HepG2 (cell line): ENCODE measurements around the gene NDUFS2. TPM values are rescaled to one million over a fixed set of nuclear protein-coding genes. Genes with fewer than 3 reads are reported as not detected.

Experiments used
- FIP1L1 ChIP-seq: fragments of 200-400 bp; formaldehyde crosslinking; IDR thresholded peaks from 2 replicates; pipeline ENCODE4 v1.6.1; 2018; ENCODE audit warnings: low read depth, mild to moderate bottlenecking, low read length, moderate library complexity, borderline replicate concordance; ENCODE audit not compliant: insufficient read depth
- FOXK2 ChIP-seq: fragments of 450-650 bp; IDR thresholded peaks from 2 replicates; pipeline ENCODE4 v1.6.1; 2016
- HDAC2 ChIP-seq: sonication (generic); formaldehyde crosslinking; IDR thresholded peaks from 2 replicates; pipeline ENCODE4 v1.4.0; 2020; ENCODE audit warnings: missing genetic modification reagents
- IKZF5 ChIP-seq: IDR thresholded peaks from 2 replicates; pipeline ENCODE4 v1.6.1; 2018; ENCODE audit warnings: missing genetic modification reagents, mild to moderate bottlenecking, missing compliant biosample characterization
- IRX3 ChIP-seq: sonication (generic); formaldehyde crosslinking; IDR thresholded peaks from 2 replicates; pipeline ENCODE4 v1.8.1; 2023; ENCODE audit warnings: mild to moderate bottlenecking, low read depth, missing genetic modification reagents, borderline replicate concordance
- MXD4 ChIP-seq: IDR thresholded peaks from 2 replicates; pipeline ENCODE4 v1.6.1; 2016; ENCODE audit warnings: mild to moderate bottlenecking, missing biosample characterization, missing genetic modification reagents
- NFIB ChIP-seq: sonication (generic); formaldehyde crosslinking; IDR thresholded peaks from 2 replicates; pipeline ENCODE4 v1.9.0; 2021; ENCODE audit warnings: missing genetic modification reagents, mild to moderate bottlenecking, borderline replicate concordance
- PBX3 ChIP-seq: sonication (generic); formaldehyde crosslinking; IDR thresholded peaks from 2 replicates; pipeline ENCODE4 v1.8.1; 2023; ENCODE audit warnings: missing genetic modification reagents, inconsistent platforms, borderline replicate concordance
- PRDM4 ChIP-seq: sonication (generic); formaldehyde crosslinking; IDR thresholded peaks from 2 replicates; pipeline ENCODE4 v1.9.0; 2021; ENCODE audit warnings: missing genetic modification reagents, borderline replicate concordance
- SIX1 ChIP-seq: sonication (generic); formaldehyde crosslinking; IDR thresholded peaks from 2 replicates; pipeline ENCODE4 v1.4.0; 2020; ENCODE audit warnings: missing genetic modification reagents, borderline replicate concordance
- TOPORS ChIP-seq: sonication (generic); formaldehyde crosslinking; IDR thresholded peaks from 2 replicates; pipeline ENCODE4 v1.8.0; 2023; ENCODE audit warnings: mild to moderate bottlenecking, missing genetic modification reagents
- ZNF256 ChIP-seq: sonication (generic); formaldehyde crosslinking; conservative IDR thresholded peaks from 2 replicates; pipeline ENCODE4 v1.4.0; 2020; ENCODE audit warnings: missing genetic modification reagents
- ZNF337 ChIP-seq: sonication (generic); formaldehyde crosslinking; IDR thresholded peaks from 2 replicates; pipeline ENCODE4 v1.5.1; 2020; ENCODE audit warnings: missing genetic modification reagents, low read depth, mild to moderate bottlenecking, borderline replicate concordance
- ZNF33A ChIP-seq: sonication (generic); formaldehyde crosslinking; IDR thresholded peaks from 2 replicates; pipeline ENCODE4 v1.5.1; 2020; ENCODE audit warnings: missing genetic modification reagents, mild to moderate bottlenecking, moderate library complexity, borderline replicate concordance
- ZNF644 ChIP-seq: IDR thresholded peaks from 2 replicates; pipeline ENCODE4 v1.6.1; 2016; ENCODE audit warnings: low read depth
- ZNF674 ChIP-seq: sonication (generic); formaldehyde crosslinking; IDR thresholded peaks from 2 replicates; pipeline ENCODE4 v1.5.0; 2020; ENCODE audit warnings: low read depth, mild to moderate bottlenecking, missing genetic modification reagents
- ZNF781 ChIP-seq: sonication (generic); formaldehyde crosslinking; IDR thresholded peaks from 2 replicates; pipeline ENCODE4 v1.5.1; 2020; ENCODE audit warnings: borderline replicate concordance, mild to moderate bottlenecking, missing genetic modification reagents; ENCODE audit errors: not compliant biosample characterization
- ZNF792 ChIP-seq: IDR thresholded peaks from 2 replicates; pipeline ENCODE4 v1.6.1; 2016
- ZSCAN30 ChIP-seq: sonication (generic); formaldehyde crosslinking; IDR thresholded peaks from 2 replicates; pipeline ENCODE4 v1.5.0; 2020; ENCODE audit warnings: mild to moderate bottlenecking, missing genetic modification reagents
- polyA plus RNA-seq, 8 experiments: library from polyadenylated mRNA; depleted of rRNA in 3 of 8; stranded (reverse) in 7 of 8; unstranded in 1 of 8; fragments of >200 nt; fragmentation: Illumina TruSeq in 4 of 8; extraction: Trizol in 4 of 8; gene quantifications; 2 replicates each; pipeline versions ENCODE4 v1.2.1 to v1.2.3, GENCODE V29; 2011 to 2016; ENCODE audit warnings: low read depth in 4 of 8, missing spikeins in 1 of 8, mixed read lengths in 1 of 8; ENCODE audit not compliant: insufficient read depth in 1 of 8
- total RNA-seq, 5 experiments: library from RNA; depleted of rRNA; stranded (reverse); fragments of >200 nt; fragmentation: Illumina TruSeq; extraction: Trizol; gene quantifications; 2 replicates each; pipeline ENCODE4 v1.2.3, GENCODE V29; 2016; ENCODE audit warnings: low read depth in 1 of 5
- TF ChIP-seq, protein P1 (sequence below): sonication (generic); formaldehyde crosslinking; IDR thresholded peaks from 2 replicates; pipeline ENCODE4 v1.4.0; 2020; ENCODE audit warnings: missing genetic modification reagents
- TF ChIP-seq, protein P2 (sequence below): sonication (generic); formaldehyde crosslinking; conservative IDR thresholded peaks from 2 replicates; pipeline ENCODE4 v1.8.0; 2022; ENCODE audit warnings: missing genetic modification reagents

NDUFS2 gene
- total and polyA plus RNA-seq, 2 of the 13 experiments (the other 11 are each of a cell fraction or from before 2014, with no cell fraction given): 89.9 to 118 TPM

DNA sequence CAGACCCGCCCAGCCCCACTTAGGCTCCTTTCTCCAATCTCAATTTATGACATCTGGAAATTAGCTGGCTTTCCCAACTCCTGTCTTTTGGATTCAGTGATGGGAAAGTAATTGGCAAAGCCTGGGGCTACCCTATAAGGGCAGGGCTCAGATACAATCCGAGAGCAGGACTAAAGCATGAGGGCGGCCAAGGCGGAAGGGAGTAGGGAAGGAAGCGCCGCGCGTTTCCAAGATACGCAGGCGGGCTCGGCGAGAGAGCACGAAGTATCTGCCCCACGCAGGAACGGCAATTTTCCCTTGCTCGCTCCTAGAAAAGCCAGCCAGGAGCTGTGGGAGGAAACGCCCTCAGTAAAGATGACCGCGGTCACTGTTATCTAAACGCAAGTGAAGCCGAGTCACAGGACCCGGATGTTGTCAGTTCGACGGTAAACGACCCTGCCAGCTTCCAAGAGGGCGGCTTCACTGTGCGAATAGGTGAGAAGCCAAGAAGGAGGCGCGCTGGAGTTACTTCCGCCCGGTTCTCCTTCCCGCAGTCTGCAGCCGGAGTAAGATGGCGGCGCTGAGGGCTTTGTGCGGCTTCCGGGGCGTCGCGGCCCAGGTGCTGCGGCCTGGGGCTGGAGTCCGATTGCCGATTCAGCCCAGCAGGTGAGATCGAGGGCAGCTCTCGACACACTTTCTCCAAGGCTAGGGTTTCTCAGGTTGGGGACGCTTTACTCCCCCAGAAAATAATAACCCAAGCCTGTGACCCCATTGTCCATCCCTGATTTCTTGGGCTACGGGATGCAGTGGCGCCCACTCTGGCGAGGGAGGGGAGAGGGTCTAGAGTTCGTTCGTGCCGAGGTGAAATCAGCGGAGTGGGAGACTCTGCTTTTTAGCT lies at the start of gene NDUFS2 (continued):
- TF ChIP-seq, protein P1, sequence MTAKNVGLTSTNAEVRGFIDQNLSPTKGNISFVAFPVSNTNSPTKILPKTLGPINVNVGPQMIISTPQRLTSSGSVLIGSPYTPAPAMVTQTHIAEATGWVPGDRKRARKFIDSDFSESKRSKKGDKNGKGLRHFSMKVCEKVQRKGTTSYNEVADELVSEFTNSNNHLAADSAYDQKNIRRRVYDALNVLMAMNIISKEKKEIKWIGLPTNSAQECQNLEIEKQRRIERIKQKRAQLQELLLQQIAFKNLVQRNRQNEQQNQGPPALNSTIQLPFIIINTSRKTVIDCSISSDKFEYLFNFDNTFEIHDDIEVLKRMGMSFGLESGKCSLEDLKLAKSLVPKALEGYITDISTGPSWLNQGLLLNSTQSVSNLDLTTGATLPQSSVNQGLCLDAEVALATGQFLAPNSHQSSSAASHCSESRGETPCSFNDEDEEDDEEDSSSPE (CRISPR knock-in tag): peak; percentile 39; the same call in 1 of the 2 replicates
- peak; percentile 32; the same call in 1 of the 2 replicates for TF ChIP-seq FOXK2
- TF ChIP-seq ZSCAN30 (CRISPR knock-in tag): no peak
- no peak for TF ChIP-seq PRDM4 (CRISPR knock-in tag)
- TF ChIP-seq HDAC2 (CRISPR knock-in tag): no peak
- no peak for TF ChIP-seq ZNF256 (CRISPR knock-in tag)
- no peak for TF ChIP-seq NFIB
- TF ChIP-seq TOPORS (CRISPR knock-in tag): peak; percentile 80
- peak; percentile 54; the same call in 1 of the 2 replicates for TF ChIP-seq ZNF792
- TF ChIP-seq IKZF5: peak; percentile 71; the same call in 1 of the 2 replicates
- TF ChIP-seq ZNF33A (CRISPR knock-in tag): no peak
- TF ChIP-seq, protein P2, sequence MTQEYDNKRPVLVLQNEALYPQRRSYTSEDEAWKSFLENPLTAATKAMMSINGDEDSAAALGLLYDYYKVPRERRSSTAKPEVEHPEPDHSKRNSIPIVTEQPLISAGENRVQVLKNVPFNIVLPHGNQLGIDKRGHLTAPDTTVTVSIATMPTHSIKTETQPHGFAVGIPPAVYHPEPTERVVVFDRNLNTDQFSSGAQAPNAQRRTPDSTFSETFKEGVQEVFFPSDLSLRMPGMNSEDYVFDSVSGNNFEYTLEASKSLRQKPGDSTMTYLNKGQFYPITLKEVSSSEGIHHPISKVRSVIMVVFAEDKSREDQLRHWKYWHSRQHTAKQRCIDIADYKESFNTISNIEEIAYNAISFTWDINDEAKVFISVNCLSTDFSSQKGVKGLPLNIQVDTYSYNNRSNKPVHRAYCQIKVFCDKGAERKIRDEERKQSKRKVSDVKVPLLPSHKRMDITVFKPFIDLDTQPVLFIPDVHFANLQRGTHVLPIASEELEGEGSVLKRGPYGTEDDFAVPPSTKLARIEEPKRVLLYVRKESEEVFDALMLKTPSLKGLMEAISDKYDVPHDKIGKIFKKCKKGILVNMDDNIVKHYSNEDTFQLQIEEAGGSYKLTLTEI: no peak
- peak; percentile 44; the same call in 1 of the 2 replicates for TF ChIP-seq IRX3 (CRISPR knock-in tag)
- TF ChIP-seq PBX3 (CRISPR knock-in tag): no peak
- no peak for TF ChIP-seq SIX1 (CRISPR knock-in tag)
- no peak for TF ChIP-seq MXD4
- peak; percentile 65 for TF ChIP-seq ZNF781 (CRISPR knock-in tag)
- TF ChIP-seq ZNF337 (CRISPR knock-in tag): no peak
- TF ChIP-seq ZNF644 (CRISPR knock-in tag): no peak
- TF ChIP-seq ZNF674 (CRISPR knock-in tag): no peak
- TF ChIP-seq FIP1L1: no peak
